Epithelial cell of esophagus (primary cell): ENCODE data around the gene BORCS8.
"Not testable (repeated sequence)": the region's sequence is repeated elsewhere in the genome, so short reads cannot be mapped to it uniquely, and the experiment has no call there.

Experiments used
- DNase-seq: peaks from one replicate; pipeline ENCODE4 v3.0.0; 2010; ENCODE audit warnings: low read depth
- H3K4me3 ChIP-seq: 2 replicates; pipeline ENCODE4 v1.5.1; 2011; ENCODE audit warnings: mild to moderate bottlenecking, low read length, control low read depth
- CTCF ChIP-seq: IDR thresholded peaks from 2 replicates; pipeline ENCODE4 v1.5.1; 2011; ENCODE audit warnings: low read depth, mild to moderate bottlenecking, low read length, control low read depth, inconsistent platforms; ENCODE audit not compliant: insufficient read depth; ENCODE audit errors: missing control alignments

BORCS8 gene

GRCh38 chr19:19179548-19180441 is 12.2 kb downstream of the BORCS8 start:
- DNase-seq = no peak
- no peak for TF ChIP-seq CTCF
- no peak overlapping the region for H3K4me3 ChIP-seq

- no peak for DNase-seq
- H3K4me3 ChIP-seq = no peak overlapping the region
- no peak for TF ChIP-seq CTCF
Observed at GRCh38 chr19:19176950-19177349, 15.0 kb downstream of the BORCS8 start.

GRCh38 chr19:19173243-19173642 is 18.7 kb downstream of the BORCS8 start:
- not testable (repeated sequence) for H3K4me3 ChIP-seq, DNase-seq

- no peak for TF ChIP-seq CTCF
- no peak overlapping the region for H3K4me3 ChIP-seq
- no peak for DNase-seq
Observed at GRCh38 chr19:19171821-19172532, 20.0 kb downstream of the BORCS8 start.

GRCh38 chr19:19170873-19171672 is 20.9 kb downstream of the BORCS8 start:
- TF ChIP-seq CTCF = no peak
- no peak overlapping the region for H3K4me3 ChIP-seq
- DNase-seq = no peak

GRCh38 chr19:19170053-19170872 is 21.7 kb downstream of the BORCS8 start, which contains the start of gene MEF2B:
Gene MEF2B (minus strand): TSS chr19:19170263. CDS start chr19:19150735, 19,528 bp downstream.
- DNase-seq = peak; percentile 79
- no peak for TF ChIP-seq CTCF
- no peak within 1 kb of the TSS for H3K4me3 ChIP-seq
